Urothelium cell line (cell line): Measurements from ENCODE around the gene PARM1.

Source experiments
- DNase-seq: peaks from one replicate; pipeline ENCODE4 v3.0.0; 2011; ENCODE audit warnings: low spot score, mixed read lengths
- FAIRE-seq: peaks from 2 replicates; lab custom pipeline; 2011; peaks lifted over from hg19 to GRCh38; lab: Jason Lieb, UNC

PARM1 gene

DNA sequence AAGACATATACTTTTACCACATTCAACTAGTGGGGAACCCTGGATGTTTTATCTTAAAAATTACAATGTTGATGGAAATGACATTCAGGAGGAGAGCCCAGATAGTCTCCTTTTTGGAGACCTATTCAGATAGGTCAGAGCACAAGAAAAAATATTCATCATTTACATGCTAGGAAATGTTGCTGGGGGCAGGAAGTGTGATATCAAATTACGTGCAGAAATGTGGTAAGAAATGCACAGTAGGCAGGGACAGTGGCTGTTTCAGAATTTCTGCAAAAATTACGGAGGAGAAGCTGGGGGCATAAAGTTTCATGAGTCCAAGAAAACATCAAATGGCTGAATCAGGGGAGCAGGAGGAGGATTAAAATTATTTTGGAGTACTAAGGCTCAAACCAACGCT lies 8.2 kb downstream of the PARM1 start:
- DNase-seq: no peak
- no peak for FAIRE-seq

DNA sequence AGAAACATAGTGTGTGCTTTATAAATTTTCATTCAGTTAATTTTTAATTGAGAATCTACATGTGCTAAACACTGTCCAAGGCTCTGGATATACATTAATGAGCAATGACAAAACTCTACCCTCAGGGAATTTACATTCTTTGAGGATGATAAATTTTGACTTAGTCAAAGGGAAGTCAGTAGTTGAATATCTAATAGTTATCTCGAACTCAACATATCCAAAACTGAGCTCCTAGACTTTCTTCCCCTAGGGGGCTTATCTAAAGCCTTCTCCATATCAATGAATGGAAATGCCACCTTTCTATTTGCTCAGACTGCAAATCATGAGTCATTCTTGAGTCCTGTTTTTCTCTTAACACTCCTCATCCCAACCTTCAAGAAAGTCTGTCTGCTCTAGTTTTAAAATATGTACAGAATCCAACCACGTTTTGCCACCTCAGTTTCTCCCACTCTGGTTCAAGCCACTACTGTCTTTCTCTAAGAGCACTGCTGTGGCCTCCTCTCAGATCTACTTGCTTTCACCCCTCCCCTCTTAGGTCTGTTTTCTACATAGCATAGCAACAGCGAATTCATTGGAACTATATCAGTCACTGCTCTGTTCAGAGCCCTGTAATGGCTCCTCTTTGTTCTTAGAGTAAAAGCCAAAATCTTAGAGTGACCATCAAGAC lies 9.5 kb downstream of the PARM1 start:
- no peak for DNase-seq
- FAIRE-seq: no peak

DNA sequence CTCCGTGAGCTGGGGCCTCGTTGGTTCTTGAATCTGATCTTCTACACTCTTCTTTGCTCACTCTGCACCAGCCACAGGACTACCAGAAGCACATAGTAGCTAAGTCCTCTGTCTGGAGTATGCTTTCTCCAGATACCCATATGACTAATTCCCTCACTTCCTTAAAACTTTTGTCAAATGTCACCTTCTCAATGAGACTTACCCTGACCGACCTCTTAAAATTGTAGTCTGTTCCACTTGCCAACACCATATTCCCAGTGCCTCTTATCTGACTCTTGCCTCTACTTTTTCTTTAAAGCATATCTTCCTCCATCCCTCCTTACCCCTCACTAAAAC lies 10.0 kb downstream of the PARM1 start:
- FAIRE-seq: no peak
- no peak for DNase-seq

DNA sequence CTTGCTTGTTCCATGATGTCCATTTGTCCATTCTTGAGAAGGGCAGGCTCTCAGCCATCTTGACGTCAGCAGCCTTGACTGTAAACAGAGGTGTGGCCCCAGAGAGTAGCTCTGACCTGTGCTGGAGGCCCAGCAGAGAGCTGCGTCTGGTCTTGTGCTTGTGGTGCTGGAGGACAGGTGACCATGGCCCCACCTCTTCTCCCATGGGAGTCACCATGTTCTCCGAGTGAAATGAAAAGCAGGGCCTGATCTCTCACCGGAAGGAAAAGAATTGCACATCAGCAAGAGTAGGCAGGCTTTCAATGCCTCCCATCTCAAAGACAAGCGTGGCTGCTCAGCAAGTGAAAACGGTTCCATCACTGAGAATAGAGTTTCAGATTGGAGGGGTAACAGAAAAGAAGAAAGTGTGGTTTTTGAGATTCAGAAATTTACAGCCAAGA lies 11.5 kb downstream of the PARM1 start:
- FAIRE-seq (no peak), DNase-seq (no peak)

DNA sequence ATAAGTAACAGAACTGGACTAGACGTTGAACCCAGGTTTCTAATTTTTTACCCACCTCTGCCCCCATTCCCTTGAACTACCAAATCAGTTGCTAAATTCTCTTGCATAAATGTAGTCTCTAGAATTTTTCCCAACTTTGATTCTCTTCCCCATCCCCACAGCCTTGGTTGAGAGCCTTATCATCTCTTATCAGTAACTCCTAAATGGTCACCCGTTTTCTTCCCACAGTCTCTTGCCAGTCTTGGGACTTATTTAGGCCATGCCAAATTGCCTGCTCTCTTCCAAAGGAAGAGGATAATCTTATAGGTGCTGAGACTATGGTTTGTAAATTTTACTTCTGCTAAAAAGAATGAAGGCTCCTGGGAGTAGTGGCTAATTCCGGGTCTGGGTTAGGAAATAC lies 13.3 kb downstream of the PARM1 start:
- DNase-seq (no peak), FAIRE-seq (no peak)

DNA sequence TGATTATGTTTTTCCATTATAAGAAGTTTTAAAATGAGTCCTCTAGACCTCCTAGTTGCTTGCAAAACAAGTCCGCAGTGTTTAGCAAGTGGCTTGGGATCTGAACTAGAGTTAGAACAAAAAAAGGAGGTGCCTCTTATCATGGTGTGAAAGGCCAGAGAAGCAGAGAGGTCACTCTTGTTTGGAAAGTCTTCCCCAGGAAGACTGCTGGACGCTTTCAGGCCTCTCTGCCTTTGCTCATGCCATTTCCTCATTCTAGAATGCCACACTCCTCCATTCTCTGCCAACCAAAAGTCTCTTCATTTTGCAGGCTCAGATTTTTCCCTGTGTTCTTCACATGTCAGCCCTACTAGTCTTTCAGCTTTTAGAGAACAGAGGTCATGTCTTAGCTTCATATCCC lies 14.9 kb downstream of the PARM1 start:
- FAIRE-seq (no peak), DNase-seq (no peak)

DNA sequence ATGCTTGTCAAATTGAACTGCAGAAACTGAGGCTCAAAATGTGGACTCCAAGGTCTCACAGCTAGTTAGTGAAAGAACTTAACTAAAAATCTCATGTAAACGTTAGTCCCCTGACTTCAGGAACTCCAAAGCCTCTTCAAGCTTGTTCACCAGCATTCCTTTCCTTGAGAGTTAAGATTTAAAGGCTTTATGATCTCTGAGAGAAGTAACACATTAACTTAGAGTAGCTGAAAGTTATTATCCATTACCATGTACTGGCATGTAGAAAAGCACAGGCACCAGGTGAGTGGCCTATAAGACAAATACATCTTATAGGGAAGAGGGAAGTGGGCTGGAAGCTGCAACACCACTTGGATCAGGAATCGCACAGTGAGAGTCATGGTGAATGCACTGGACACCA lies 15.3 kb downstream of the PARM1 start:
- DNase-seq: no peak
- FAIRE-seq: no peak

DNA sequence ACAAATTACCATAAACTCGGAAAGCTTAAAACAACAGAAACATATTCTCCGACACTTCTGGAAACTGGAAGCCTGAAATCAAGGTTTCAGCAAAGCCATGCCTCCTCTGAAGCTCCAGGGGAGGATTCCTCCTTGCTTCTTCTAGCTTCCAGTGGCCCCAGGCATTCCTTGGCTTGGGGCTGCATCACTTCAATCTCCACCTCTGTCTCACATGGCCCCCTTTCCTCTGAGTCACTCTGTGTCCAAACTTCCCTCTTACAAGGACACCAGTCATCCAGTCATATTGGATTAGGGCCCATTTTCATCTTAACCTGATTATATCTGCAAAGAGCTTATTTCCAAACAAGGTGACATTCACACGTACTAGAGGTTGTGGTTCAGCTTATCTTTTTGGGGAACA lies 17.3 kb downstream of the PARM1 start:
- FAIRE-seq: no peak
- no peak for DNase-seq

DNA sequence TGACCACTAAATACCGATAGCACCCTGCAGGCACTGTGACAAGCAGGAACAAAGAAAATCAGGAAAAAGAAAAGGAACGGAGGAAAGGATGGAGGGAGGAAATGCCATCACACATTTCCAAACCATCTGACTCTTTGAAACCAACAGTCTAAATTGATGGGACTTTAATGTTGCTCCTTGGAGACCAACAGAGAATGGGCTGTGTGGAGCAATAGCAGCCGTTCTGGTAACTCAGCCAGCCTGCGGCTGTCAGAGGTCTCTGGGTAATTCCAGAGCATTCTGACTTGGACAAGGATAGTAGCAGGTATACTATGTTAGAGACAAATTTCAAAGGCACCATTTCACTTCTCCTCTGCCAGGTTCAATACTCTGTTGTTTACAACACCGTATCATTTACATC lies 18.0 kb downstream of the PARM1 start:
- DNase-seq (no peak), FAIRE-seq (no peak)

DNA sequence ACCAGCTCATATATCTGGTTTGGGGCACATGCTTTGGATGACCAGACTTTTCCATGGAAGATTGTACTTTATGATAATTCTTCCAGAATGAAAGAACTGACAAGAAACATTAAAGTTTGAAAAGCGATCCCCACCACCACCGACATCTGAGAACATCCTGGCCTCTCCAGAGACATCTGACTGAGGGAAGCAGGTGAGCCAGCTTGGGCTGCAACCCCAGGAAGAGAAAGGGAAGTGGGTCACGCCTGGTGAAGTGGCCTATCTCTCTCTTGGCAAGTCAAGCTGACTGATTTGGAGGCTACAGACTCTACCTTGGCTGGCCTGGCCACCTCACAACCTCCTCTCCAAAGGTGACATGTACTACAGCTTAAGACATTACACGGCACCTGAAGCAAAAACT lies 20.7 kb downstream of the PARM1 start:
- FAIRE-seq (no peak), DNase-seq (no peak)

DNA sequence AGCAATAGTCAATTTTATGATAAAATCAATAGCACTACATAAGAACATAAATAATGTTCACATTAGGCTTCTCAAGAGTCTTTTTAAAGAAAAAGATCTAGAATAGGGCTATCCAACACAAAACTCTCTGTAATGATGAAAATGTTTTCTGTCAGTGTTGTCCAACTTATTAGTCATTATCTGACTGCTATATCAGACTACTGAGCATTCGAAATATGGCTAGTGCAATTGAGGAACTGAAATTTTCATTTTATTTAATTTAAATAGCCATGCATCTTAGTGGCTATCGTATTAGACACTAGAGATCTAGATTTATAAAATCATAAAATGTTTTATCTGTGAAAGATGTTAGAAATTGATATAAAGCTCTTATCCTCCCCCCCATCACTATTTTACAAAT lies 26.0 kb downstream of the PARM1 start:
- DNase-seq (no peak), FAIRE-seq (no peak)

DNA sequence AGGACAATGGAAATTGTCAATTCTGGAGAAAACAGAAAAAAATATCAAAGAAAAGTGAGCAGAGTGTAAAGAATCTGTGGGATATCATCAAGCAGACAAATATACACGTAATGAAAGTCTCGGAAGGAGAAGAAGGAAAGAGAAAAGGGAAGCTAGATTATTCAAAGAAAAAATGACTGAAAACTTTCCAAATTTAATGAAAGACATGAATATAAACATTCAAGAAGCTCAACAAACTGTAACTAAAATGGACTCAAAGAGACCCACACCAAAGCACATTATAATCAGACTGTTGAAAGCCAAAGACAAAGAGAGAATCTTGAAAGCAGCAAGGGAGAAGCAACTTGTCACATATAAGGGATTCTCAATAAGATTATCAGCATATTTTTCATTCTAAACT lies 28.3 kb downstream of the PARM1 start:
- DNase-seq: no peak
- no peak for FAIRE-seq

DNA sequence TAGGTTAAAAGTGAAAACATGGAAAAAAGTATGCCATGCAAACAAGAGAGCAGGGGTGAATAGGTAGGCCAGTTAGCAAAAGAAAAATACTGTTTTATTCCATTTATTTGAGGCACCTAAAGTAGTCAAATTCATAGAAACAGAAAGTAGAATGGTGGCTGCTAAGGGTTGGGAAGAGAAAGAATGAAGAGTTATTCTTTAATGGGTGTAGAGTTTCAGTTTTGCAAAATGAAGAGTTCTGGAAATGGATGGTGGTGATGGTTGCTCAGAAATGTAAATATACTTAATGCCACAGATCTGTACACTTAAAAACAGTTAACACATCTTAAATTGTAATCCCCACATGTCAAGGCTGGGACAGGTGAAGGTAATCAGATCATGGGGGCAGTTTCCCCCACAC lies 29.7 kb downstream of the PARM1 start:
- no peak for FAIRE-seq
- DNase-seq: no peak

DNA sequence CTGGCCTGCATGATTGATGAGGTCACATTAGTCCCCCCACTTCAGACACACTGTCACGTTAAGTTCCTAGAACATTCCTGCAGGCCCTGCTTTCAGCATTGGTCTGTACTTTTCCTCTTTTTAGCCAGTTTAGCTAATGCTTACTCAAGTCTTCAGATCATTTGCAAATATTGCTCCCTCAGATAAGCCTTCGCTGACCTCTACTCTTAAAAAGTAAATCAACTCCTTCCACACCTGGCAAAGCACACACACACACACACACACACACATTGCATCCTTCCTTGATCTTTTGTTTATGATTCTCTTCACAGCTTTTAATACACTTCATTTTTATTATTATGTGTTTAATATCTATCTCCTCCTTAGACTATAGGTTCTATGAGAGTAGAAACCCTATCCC lies 31.4 kb downstream of the PARM1 start:
- FAIRE-seq (no peak), DNase-seq (no peak)

DNA sequence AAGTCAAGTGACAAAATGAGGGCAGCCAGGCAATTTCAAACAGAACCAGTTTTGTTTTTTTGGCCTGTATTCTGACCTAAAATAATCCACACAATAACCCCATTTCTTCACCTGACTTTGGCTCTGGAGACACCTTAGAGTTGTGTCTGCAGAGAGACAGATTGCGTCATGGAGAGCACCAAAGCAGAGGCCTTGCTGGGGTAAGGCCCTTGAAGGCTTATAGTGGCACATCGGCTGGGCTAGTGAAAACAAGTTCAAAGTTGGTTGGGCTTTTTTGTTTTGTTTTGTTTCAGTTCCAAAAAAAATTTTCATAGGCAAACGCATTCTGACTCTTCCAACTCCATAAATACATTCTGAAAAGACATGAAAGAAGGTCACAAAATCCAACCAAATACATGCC lies 34.4 kb downstream of the PARM1 start:
- FAIRE-seq: no peak
- no peak for DNase-seq

DNA sequence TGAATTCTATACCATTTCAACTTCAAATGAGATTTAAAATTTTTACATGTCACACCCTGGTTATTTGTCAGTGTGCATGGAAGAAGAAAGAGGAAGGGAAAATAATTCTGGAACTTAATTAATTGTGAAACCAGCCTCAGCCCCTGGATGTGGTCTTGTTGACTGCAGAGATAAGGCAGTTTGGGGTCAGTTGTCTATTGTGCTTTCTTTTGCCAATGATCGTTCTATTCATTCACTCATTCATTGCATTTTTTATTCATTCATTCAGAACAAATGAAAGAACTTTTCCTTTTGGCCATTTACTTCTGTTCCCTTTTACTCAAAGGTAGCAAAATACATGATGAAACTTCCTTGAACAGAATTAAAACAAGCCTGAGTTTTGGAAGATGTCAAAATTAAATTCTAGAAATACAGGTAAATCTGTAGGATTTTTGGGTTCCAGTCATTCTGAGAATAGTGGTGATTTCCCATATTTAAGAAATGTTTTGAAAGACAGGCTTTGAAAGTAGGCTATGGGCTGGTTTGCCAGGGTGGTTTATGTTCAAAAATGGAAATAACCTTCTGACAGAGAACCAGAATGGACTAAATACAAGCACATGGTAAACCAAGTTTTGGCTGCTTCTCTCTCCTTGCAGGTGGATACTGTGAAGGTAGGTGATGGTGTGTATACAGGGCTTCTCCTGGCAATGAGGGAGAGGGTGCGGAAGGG lies 35.7 kb downstream of the PARM1 start:
- no peak for DNase-seq
- no peak for FAIRE-seq

DNA sequence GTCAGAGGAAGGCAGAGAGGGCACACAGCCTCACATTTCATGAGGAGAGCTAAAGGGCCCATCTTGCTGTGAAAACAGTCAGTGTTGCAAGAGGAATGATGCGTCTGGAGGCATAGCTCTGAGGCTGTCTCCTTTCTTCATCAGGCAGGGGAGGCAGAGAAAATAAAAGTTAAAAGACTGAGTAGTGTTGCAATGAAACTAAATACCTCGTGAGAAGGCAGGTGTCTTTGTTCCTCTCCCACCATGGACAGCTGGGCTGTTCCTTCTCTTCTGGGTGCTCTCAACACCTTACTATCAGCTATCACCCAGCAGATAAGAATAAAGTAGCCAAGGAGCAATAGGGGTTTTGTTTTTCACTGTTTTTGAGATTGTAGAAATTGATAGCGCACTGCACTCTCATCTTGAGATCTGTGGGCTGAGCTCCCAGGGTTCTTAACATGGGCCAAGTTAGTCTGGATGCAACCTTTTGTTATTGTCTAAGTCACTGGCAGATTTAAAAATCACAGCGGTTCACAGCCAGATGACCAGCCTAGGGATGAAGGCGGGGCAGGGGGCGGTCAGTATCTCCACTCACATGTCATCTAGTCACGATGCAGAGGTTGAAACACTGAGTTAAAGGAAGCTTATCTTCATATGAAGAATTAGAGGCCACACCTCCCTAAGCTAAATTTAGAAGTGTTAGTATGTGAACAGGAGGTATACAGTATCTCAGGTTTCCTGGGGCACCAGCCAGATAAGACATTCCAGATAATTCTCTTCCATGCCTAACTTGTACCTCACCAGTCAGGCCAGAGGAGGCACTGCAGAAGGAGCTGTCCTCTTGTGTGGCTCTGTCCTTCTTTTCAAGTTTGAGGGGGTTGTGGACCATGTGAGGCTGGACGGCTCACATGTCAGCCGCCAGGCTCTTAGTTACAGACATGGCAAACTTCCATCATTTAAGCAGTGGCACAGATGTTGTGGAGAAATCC lies 36.9 kb downstream of the PARM1 start:
- DNase-seq: no peak
- FAIRE-seq: no peak

DNA sequence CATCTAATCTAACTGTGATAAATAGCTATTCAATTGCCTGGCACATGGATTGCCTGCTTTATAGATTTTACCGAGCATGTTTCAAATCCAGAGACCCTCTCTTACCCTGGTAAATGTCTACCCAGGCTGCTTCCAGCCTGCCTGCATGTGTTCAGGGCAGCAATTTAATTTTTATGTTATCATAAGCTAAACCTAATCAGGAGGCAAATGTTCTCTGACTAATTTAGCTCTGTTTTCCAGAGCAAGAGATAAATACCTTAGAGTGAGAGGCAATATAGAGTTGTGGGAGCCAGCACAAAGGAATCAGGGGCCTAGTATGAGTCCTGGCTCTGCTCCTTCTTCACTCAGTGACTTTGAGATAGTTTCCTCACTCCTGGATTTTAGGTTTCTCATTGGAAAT lies 37.7 kb downstream of the PARM1 start:
- no peak for DNase-seq
- FAIRE-seq: no peak

DNA sequence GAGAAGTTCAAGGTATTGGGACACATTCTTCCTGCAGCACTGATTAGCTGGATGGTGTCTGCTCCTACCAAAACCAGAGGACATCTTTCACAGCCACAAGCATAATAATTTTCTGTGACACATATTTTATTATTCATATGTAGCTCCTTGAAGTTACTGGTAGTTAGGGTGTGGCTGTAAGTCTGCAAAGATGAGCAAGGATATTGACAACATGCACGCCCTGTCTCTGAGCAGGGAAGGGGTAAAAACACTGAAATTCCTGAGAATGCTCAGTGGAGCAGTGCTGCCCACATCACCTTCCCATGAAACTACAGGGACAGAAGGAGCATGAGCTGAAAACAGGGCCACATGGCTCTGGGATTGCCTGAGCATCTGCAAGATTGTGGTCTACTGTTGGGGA lies 38.9 kb downstream of the PARM1 start:
- FAIRE-seq (no peak), DNase-seq (no peak)

DNA sequence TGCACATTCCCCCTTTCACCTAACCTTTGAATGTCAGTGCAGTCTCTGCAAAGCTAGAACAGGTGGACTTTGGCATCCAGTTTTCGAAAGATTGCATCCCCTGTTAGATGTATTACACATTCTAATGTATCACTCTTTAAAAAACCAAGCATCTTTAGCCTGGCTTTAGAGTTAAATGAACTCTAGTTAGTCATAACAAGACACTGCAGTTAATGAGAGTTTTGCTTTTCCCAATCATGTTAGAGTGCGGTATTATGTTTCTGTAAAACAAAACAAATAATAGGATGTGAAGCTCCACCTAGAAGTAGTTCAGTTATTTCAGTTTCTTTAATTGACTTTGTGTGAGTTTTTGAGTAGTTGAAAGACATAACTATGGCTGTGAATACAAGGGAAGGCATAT lies 42.2 kb downstream of the PARM1 start:
- FAIRE-seq (no peak), DNase-seq (no peak)

DNA sequence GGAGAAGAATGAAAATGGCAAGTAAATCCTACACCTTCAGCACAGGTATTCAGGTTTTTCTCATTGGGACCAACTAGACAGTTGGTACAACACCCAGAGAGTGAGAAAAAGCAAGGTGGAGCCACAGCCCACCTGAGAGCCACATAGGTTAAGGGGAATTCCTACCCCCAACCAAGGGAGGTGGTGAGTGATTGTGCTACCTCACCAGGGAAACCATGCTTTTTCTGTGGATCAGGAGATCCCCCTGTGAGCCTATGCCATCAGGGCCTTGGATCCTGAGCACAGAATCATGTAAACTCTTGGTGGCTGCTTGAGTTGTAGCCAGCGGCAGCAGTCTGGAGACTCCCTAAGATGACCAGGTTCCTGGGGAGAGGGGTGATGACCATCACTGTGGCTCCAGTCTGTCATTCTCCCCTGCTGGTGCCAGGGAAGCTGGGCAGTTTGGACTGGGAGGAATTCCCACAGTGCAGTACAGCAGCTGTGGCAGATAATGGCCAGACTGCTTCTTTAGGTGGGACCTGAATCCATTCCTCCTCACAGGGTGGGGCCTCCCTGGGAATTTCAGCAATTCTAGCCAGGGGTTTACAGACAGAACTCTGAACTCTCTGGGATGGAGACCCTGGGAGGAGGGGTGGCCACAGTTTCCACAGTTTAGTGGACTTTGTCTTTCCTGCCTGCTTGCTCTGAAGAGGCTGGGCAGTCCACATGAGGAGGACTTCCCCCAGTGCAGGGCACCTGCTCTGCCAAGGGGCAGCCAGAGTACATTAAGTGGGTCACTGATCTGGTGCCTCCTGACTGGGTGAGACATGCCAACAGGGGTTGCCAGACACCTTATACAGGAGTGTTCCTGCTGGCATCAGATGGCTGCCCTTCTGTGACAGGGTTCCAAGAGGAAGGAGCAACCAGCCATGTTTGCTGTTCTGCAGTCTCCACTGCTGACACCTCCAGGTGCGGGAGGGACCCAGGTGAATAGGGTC lies 43.2 kb downstream of the PARM1 start:
- no peak for FAIRE-seq
- no peak for DNase-seq
